NCI-H2029 treated with DMSO at 0.1 percent for 48 hours (cell line): ENCODE measurements around the gene OR1J2.
A peak's percentile ranks its signal among the peaks of the same experiment; 100 is the strongest.
"Not testable (repeated sequence)": the region's sequence is repeated elsewhere in the genome, so short reads cannot be mapped to it uniquely, and the experiment has no call there.

Experiments used
- DNase-seq: peaks from one replicate; lab custom pipeline; 2025; lab: John Stamatoyannopoulos, UW

OR1J2 gene

GRCh38 chr9:122510502-122510901, at the start of gene OR1J2:
OR1J2 (plus strand) TSS chr9:122510802; CDS start chr9:122510802, 0 bp downstream.
- no peak for DNase-seq

GRCh38 chr9:122463828-122464632, 46.6 kb upstream of the OR1J2 start:
- DNase-seq, result peak; percentile 70

- peak; percentile 89 for DNase-seq
These were observed 45.7 kb upstream of the OR1J2 start for GRCh38 chr9:122464633-122465567.

DNA sequence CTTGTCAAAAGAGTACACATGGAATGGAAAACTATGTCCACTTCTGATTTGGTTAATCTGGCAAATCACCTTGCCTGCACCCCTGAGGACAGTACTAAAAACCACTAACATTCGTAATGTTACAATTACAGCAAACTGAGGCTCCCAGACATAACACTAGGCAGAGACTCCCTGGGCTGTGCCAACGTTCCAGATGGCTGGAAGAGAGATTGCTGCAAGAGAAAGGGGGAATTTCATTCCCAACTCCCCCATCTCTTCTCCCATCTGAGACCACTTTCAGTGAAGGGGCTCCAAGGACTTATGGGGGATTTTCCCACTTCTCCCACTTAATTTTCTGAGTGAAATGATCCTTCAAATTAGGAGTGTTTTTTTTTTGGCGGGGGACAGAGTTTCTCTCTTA, 44.1 kb upstream of the OR1J2 start:
- DNase-seq, result no peak

DNA sequence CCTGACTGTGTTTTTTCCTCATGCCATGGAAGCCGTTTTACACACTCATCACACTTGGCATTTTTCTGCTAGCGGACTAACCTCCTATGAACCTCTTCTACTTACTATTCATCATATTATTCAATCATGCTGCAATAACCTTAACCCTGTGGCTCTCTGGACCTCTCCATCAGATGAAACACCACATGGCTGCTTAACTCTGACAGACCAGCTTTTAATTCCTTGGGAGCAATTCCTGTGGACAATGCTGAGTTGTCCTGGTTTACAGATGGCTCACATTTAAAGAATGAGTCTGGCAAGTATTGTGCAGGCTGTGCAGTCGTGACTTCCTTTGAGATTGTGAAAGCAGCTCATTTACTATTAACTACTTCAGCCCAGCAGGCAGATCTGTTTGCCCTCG, 41.9 kb upstream of the OR1J2 start:
- DNase-seq, result no peak

- DNase-seq, result no peak
These were observed 36.0 kb upstream of the OR1J2 start for GRCh38 chr9:122474561-122474960.

GRCh38 chr9:122475717-122476116, 34.9 kb upstream of the OR1J2 start:
- DNase-seq, result no peak

GRCh38 chr9:122477346-122477745, 33.3 kb upstream of the OR1J2 start:
- DNase-seq, result no peak

GRCh38 chr9:122477826-122478225, 32.8 kb upstream of the OR1J2 start, which contains the start of gene OR1J1:
OR1J1 (minus strand) TSS chr9:122477926; CDS start chr9:122477926, 0 bp downstream.
- no peak for DNase-seq

DNA sequence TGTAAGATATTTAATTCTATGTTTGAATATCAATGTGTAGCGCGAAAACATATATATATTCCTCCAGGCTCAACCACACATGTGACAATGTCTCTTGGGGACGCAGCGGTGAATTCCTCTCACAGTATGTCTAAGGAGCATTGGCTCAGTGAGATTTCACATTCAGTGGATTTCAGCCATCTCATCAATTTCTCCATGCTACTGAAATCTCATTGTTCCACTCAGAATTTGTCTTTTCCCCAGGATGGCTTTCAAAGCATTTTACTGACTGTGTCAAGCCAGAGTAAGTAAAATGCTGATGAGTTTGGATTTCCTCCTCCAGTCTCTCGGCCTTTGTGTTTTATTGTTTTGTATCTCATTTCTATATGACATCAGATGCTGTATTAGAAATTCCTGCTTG, 31.5 kb upstream of the OR1J2 start:
- no peak for DNase-seq

- peak; percentile 21 for DNase-seq
These were observed 11.7 kb upstream of the OR1J2 start for GRCh38 chr9:122498883-122499288.

- DNase-seq, result no peak
These were observed 3.6 kb upstream of the OR1J2 start for GRCh38 chr9:122506964-122507363.

- no peak for DNase-seq
These were observed 7.6 kb downstream of the OR1J2 start for GRCh38 chr9:122518226-122518625.

DNA sequence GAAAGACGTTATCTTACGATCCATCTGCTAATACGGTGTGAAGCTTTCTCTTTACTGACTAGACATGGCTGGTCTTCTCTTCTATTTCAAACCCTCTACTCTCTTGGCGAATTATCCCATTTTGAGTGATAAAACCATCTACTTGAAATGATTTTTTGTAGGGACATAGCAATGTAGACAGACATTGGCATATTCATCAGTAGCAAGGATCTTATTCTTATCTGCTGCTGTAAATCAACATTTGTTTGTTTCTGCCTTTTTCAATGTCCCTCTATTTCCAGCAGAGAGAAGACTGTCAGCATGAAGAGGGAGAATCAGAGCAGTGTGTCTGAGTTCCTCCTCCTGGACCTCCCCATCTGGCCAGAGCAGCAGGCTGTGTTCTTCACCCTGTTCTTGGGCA, 8.2 kb downstream of the OR1J2 start, which contains the start of gene OR1J4:
OR1J4 (plus strand) TSS at position 301 of the 400 bp plus-strand sequence; CDS start at position 301, 0 bp downstream.
- DNase-seq, result no peak

- no peak for DNase-seq
These were observed 8.8 kb downstream of the OR1J2 start for GRCh38 chr9:122519376-122519775.

- no peak for DNase-seq
These were observed 16.0 kb downstream of the OR1J2 start for GRCh38 chr9:122526602-122527001.

DNA sequence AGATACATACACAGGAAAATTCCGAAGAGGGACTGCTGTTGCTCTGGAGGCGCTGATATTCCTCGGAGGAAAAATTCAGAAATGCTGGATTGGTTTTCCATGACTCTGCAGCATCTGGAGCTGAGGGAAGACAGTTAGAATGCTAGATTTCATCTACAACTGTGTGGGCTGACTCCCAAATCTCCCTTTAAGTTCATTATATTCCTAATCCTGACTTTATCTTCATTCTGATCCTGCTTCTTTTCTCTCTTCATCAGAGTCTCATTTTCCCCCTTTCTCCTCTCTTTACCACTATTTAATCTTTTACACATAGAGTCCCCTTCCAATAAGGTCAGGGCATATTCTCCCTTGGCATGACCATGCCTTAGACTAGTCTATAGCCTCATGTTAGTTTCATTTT, 16.6 kb downstream of the OR1J2 start, which contains the start of gene OR1N1:
OR1N1 (minus strand) TSS at position 101 of the 400 bp plus-strand sequence; CDS start at position 101, 0 bp downstream.
- DNase-seq, result no peak

- DNase-seq, result not testable (repeated sequence)
These were observed 20.6 kb downstream of the OR1J2 start for GRCh38 chr9:122531157-122531556.

- no peak for DNase-seq
These were observed 25.5 kb downstream of the OR1J2 start for GRCh38 chr9:122536134-122536533.

DNA sequence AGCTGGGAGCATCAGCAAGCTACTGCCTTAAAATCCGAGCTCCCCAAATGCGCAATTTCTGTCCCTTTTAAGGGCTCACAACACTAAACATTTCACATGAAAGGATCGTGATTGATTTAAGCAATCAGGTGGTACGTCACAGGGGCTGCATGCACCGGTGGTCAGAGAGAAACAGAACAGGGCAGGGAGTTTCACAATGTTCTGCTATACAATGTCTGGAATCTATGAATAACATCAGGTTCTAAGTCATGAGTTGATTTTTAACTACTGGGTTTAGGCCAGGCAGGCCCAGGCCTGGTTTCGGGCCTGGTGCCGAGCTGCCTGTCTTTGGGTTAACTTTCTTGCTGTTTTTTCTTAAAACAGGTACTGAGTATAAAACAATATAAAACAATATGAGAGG, 26.5 kb downstream of the OR1J2 start:
- not testable (repeated sequence) for DNase-seq

DNA sequence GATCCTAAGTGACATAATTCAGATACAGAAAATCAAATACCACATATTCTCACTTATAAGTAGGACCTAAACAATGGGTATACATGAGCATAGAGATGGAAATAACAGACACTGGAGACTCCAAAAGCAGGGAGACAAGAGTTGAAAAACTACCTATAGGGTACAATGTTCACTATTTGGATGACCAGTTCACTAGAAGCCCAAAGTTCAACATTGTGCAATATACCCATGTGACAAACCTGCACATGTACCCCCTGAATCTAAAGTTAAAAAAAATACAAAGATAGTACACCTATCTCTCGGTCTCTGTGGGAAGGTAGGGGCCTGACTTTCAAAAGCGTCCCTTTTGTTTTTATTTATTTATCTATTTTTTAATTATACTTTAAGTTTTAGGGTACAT, 28.2 kb downstream of the OR1J2 start:
- no peak for DNase-seq

- no peak for DNase-seq
These were observed 35.6 kb downstream of the OR1J2 start for GRCh38 chr9:122546196-122546595.
